Measurements from ENCODE around the gene HYAL3. TPM values are rescaled to one million over a fixed set of nuclear protein-coding genes. Genes with fewer than 3 reads are reported as not detected.

Gene HYAL3
- total RNA-seq, 4 donors from 2014 or later = 2.1 to 6.7 (median 3.4) TPM

DNA sequence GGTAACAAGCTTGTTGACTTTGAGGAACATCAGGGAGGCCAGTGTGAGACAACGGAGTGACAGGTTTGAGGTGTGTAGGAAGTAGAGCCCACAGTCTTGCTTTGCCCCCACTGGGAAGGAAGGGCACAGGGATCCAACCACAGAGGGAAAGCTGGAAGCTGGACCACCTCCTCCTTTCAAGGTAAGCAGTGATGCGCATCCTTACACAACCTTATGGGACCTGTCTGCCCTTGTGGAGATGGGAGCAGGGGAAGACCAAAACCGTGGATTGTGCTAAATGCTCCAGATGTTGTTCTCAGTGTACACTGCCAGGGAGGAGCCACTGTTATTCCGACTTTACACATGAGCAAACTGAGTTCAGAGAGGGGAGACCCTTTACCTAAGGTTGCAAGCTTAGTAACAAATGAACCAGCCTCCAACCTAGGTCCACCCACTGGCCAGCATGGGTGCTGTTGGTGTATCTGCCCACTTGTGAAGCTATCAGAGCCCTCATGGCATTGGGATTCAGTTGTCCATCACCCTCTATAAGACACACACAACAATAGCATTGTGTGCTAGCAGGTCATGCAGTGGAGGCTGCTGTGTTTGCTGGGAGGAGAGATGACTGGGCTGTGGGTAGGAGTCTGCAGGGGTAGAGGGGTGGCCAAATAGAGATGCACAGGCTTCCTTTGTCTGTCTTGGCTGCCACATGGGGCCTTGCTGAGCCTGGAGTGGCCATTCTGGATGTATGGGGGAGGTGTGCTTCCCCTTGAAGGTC is 20.9 kb downstream of the HYAL3 start:
- H3K4me1 ChIP-seq = peaks cover 23 to 41% (median 35%) of the 10 kb centered on the region in 4 donors
- no peak overlapping the region for H3K4me3 ChIP-seq
- intact Hi-C loops (cut with DNase I) = no loop called here
- H3K9me3 ChIP-seq = no peaks in the 10 kb centered on the region
- no peak for DNase-seq (ENCODE audit: extremely low spot score)
- H3K27me3 ChIP-seq = peaks cover 0 to 38% (median 5%) of the 10 kb centered on the region in 4 donors
- 68% methylated on average over 4 of the region's 4 CpGs for WGBS
- H3K27ac ChIP-seq (replicated peaks in 1 of 4) = no peak overlapping the region
- peaks cover 0 to 24% (median 9%) of the 10 kb centered on the region in 4 donors for H3K36me3 ChIP-seq
- TF ChIP-seq, protein P1, sequence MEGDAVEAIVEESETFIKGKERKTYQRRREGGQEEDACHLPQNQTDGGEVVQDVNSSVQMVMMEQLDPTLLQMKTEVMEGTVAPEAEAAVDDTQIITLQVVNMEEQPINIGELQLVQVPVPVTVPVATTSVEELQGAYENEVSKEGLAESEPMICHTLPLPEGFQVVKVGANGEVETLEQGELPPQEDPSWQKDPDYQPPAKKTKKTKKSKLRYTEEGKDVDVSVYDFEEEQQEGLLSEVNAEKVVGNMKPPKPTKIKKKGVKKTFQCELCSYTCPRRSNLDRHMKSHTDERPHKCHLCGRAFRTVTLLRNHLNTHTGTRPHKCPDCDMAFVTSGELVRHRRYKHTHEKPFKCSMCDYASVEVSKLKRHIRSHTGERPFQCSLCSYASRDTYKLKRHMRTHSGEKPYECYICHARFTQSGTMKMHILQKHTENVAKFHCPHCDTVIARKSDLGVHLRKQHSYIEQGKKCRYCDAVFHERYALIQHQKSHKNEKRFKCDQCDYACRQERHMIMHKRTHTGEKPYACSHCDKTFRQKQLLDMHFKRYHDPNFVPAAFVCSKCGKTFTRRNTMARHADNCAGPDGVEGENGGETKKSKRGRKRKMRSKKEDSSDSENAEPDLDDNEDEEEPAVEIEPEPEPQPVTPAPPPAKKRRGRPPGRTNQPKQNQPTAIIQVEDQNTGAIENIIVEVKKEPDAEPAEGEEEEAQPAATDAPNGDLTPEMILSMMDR (IDR thresholded peaks at IDR 0.05) = no peak
- TF ChIP-seq POLR2AphosphoS5 (IDR thresholded peaks at IDR 0.05) (no peak), EP300 (IDR thresholded peaks at IDR 0.05) (no peak), POLR2A (IDR thresholded peaks at IDR 0.05; ENCODE audit: low read depth) (no peak)

DNA sequence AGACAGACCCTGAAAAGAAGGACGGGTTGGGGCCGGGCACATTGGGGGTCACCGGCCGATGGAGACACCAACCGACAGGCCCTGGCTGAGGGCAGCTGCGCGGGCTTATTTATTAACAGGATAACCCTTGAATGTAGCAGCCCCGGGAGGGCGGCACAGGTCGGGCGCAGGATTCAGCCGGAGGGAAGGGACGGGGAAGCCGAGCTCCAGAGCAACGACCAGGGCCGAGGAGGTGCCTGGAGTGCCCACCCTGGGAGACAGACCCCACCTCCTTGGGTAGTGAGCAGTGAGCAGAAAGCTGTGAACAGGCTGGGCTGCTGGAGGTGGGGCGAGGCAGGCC is 22.5 kb downstream of the HYAL3 start:
- TF ChIP-seq POLR2A (IDR thresholded peaks at IDR 0.05; ENCODE audit: low read depth) = no peak
- TF ChIP-seq POLR2AphosphoS5 (IDR thresholded peaks at IDR 0.05) = no peak
- TF ChIP-seq EP300 (IDR thresholded peaks at IDR 0.05) = no peak
- TF ChIP-seq, protein P1 (IDR thresholded peaks at IDR 0.05) = no peak
- 90% methylated on average over 17 of the region's 17 CpGs for WGBS
- no peak overlapping the region for H3K27ac ChIP-seq (replicated peaks in 1 of 4)

DNA sequence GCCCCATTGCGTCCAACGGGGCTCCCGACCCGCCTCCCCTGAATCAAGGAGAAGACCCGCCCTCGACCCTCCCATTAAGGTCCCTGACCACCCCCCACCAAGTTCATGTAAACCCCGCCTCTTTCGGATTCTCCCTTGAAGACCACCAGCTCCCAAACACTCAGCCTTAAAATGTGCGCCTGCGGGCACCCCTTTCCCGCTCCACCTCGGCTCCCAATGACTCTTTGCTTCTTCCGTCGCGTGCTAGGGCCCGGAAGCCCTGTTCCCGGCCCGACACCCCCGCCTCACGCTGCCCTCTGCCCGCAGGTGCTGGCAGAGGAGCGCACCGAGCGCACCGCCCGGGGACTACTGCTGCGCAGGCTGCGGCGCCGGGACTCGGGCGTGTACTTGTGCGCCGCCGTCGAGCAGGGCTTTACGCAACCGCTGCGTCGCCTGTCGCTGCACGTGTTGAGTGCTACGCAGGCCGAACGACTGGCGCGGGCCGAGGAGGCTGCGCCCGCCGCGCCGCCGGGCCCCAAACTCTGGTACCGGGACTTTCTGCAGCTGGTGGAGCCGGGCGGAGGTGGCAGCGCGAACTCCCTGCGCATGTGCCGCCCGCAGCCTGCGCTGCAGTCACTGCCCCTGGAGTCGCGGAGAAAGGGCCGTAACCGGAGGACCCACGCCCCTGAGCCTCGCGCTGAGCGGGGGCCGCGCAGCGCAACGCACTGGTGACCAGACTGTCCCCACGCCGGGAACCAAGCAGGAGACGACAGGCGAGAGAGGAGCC is 23.0 kb downstream of the HYAL3 start:
- no peak for DNase-seq (ENCODE audit: extremely low spot score)
- Histone ChIP-seq H3K36me3 (peaks cover 0 to 24% (median 9%) of the 10 kb centered on the region in 4 donors), H3K4me1 (peaks cover 30 to 60% (median 46%) of the 10 kb centered on the region in 4 donors), H3K4me3 (no peak overlapping the region), H3K27ac (replicated peaks in 1 of 4) (no peak overlapping the region), H3K27me3 (peaks cover 0 to 40% (median 5%) of the 10 kb centered on the region in 4 donors), H3K9me3 (no peaks in the 10 kb centered on the region)
- TF ChIP-seq POLR2A (IDR thresholded peaks at IDR 0.05; ENCODE audit: low read depth) = no peak
- no peak for TF ChIP-seq EP300 (IDR thresholded peaks at IDR 0.05)
- TF ChIP-seq, protein P1 (IDR thresholded peaks at IDR 0.05) = no peak
- TF ChIP-seq POLR2AphosphoS5 (IDR thresholded peaks at IDR 0.05) = no peak
- intact Hi-C loops (cut with DNase I) = no loop called here
- 50% methylated on average over 42 of the region's 79 CpGs for WGBS

More for the DNA sequence above, 22.5 kb downstream of the HYAL3 start:
- Histone ChIP-seq H3K9me3 (no peaks in the 10 kb centered on the region), H3K4me3 (no peak overlapping the region), H3K4me1 (peaks cover 30 to 55% (median 46%) of the 10 kb centered on the region in 4 donors), H3K27me3 (peaks cover 0 to 40% (median 5%) of the 10 kb centered on the region in 4 donors), H3K36me3 (peaks cover 0 to 24% (median 9%) of the 10 kb centered on the region in 4 donors)
- no peak for DNase-seq (ENCODE audit: extremely low spot score)
- intact Hi-C loops (cut with DNase I) = no loop called here

DNA sequence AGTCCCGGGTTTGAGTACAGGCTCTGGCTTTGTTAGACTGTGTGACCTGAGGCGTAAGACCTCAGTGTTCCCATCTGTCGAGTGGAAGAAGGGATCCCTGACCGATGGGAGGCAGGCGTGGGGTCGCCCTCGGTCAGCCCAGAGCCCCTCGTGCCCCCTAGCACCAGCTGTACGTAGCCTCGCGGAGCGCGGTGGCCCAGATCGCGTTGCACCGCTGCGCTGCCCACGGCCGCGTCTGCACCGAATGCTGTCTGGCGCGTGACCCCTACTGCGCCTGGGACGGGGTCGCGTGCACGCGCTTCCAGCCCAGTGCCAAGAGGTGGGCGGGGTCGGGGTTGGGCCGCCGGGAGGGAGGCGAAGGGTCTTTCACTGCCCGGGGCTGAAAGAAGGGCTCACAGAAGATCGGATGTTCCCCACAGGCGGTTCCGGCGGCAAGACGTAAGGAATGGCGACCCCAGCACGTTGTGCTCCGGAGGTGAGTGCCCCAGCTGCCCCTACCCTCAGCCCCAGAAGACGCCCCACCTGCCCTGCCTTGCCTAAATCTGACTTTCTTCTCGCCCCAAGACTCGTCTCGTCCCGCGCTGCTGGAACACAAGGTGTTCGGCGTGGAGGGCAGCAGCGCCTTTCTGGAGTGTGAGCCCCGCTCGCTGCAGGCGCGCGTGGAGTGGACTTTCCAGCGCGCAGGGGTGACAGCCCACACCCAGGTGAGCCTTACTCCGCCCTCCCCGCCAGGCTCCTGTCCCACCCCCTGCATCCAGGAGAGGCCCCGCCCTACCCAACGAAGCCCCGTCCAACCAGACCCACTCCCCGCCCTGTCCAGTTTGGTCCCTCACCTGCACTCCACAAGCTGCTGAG is 23.8 kb downstream of the HYAL3 start:
- Histone ChIP-seq H3K27ac (replicated peaks in 1 of 4) (no peak overlapping the region), H3K4me3 (peak overlapping the region in 2 of 4 donors; percentile 5 to 10), H3K4me1 (peaks cover 30 to 65% (median 46%) of the 10 kb centered on the region in 4 donors), H3K9me3 (no peaks in the 10 kb centered on the region), H3K36me3 (peaks cover 0 to 24% (median 9%) of the 10 kb centered on the region in 4 donors), H3K27me3 (peaks cover 0 to 40% (median 5%) of the 10 kb centered on the region in 4 donors)
- intact Hi-C loops (cut with DNase I) = no loop called here
- WGBS = 59% methylated on average over 14 of the region's 65 CpGs
- TF ChIP-seq POLR2AphosphoS5 (IDR thresholded peaks at IDR 0.05) (no peak), POLR2A (IDR thresholded peaks at IDR 0.05; ENCODE audit: low read depth) (no peak), EP300 (IDR thresholded peaks at IDR 0.05) (no peak)
- TF ChIP-seq, protein P1 (IDR thresholded peaks at IDR 0.05) = no peak
- no peak for DNase-seq (ENCODE audit: extremely low spot score)

Data from esophagus muscularis mucosa (tissue), 4 donors.